ENCODE measurements around the gene TADA2A. TPM values are rescaled to one million over a fixed set of nuclear protein-coding genes. Genes with fewer than 3 reads are reported as not detected.

TADA2A gene
- total RNA-seq, 1 experiment from 2014 or later = 25.2 TPM

DNA sequence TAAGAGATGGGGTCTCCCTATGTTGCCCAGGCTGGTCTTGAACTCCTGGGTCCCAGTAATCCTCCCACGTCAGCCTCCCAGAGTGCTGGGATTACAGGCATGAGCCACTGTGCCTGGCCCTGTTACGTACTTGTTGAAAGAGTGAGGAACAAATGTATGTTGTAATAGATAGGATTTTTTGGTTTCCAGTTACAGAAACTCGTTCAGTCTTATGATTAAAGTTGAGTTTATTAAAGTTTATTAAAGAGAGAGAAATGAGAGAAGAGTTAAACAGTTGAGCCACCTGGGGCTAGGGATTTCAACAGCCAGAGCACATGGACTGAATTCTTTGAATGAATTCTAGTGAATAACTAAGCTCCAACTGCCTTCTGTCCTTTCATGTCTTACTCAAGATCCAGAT, 3.7 kb downstream of the TADA2A start:
- Histone ChIP-seq H2AFZ (no peak overlapping the region), H3K27ac (no peak overlapping the region), H3K4me1 (replicated peaks; ENCODE audit: insufficient read depth) (peaks cover 10% of the 10 kb centered on the region), H3K4me3 (no peak overlapping the region), H3K9me2 (ENCODE audit: insufficient read depth) (no peaks in the 10 kb centered on the region), H3K27me3 (ENCODE audit: insufficient read depth, low read depth) (no peaks in the 10 kb centered on the region), H3K36me3 (ENCODE audit: low read depth) (peaks cover 13% of the 10 kb centered on the region; the same call in 1 of the 2 replicates), H4K20me1 (ENCODE audit: insufficient read depth) (no peaks in the 10 kb centered on the region; the same call in 1 of the 2 replicates), H3K9me3 (ENCODE audit: insufficient read depth, low read depth) (no peaks in the 10 kb centered on the region), H3F3A (ENCODE audit: insufficient read depth, low read depth) (peaks cover 22% of the 10 kb centered on the region), H3K79me2 (ENCODE audit: low read depth) (peaks cover 45% of the 10 kb centered on the region), H3K4me2 (no peak overlapping the region)
- TF ChIP-seq, protein P1, sequence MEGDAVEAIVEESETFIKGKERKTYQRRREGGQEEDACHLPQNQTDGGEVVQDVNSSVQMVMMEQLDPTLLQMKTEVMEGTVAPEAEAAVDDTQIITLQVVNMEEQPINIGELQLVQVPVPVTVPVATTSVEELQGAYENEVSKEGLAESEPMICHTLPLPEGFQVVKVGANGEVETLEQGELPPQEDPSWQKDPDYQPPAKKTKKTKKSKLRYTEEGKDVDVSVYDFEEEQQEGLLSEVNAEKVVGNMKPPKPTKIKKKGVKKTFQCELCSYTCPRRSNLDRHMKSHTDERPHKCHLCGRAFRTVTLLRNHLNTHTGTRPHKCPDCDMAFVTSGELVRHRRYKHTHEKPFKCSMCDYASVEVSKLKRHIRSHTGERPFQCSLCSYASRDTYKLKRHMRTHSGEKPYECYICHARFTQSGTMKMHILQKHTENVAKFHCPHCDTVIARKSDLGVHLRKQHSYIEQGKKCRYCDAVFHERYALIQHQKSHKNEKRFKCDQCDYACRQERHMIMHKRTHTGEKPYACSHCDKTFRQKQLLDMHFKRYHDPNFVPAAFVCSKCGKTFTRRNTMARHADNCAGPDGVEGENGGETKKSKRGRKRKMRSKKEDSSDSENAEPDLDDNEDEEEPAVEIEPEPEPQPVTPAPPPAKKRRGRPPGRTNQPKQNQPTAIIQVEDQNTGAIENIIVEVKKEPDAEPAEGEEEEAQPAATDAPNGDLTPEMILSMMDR (conservative IDR thresholded peaks at IDR 0.05) = no peak
- TF ChIP-seq EZH2 (IDR thresholded peaks at IDR 0.05; ENCODE audit: low read depth) = no peak
- DNase-seq = no peak
- BruUV-seq (replicated peaks) = no TSS peak
- CTCF ChIA-PET = no interaction called here
- intact Hi-C loops (cut with micrococcal nuclease; ENCODE audit: unreplicated experiment) = no loop called here
- POLR2A ChIA-PET (ENCODE audit: unreplicated experiment) = no interaction called here

DNA sequence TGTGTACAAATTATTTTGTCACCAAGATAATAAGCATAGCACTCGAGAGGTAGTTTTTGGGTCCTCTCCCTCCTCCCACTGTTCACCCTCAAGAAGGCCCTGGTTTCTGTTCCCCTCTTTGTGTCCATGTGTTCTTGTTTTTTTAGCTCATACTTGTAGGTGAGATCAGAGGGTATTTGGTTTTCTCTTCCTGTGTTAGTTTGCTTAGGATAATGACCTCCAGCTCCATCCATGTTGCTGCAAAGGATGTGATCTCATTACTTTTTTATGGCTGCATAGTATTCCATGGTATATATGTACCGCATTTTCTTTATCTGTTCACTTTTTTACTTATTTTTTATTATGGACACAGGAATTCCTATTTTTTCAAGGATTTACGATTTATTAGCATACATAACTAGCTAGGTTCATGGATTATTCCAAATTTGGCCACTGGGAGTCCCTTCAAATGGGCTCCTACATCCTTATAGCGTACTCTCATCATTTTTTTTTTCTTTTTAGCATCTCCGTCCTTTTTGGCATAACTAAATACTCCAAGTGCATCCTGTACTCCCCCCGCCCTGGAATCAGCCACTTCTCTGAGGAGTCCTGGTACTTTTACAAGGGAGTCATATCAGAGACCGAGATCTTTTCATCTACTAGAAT, 7.3 kb downstream of the TADA2A start:
- peaks cover 4% of the 10 kb centered on the region; the same call in 1 of the 2 replicates for H4K20me1 ChIP-seq (ENCODE audit: insufficient read depth)
- H3K9me3 ChIP-seq (ENCODE audit: insufficient read depth, low read depth) = no peaks in the 10 kb centered on the region
- no peaks in the 10 kb centered on the region for H3K27me3 ChIP-seq (ENCODE audit: insufficient read depth, low read depth)
- H3K27ac ChIP-seq = no peak overlapping the region
- intact Hi-C loops (cut with micrococcal nuclease; ENCODE audit: unreplicated experiment) = no loop called here
- CTCF ChIA-PET = interaction anchor here (0.6 kb wide), 1 partner anchor 156 kb away, joined by 9 read pairs; no protein-coding TSS in a partner anchor
- peaks cover 13% of the 10 kb centered on the region for H3K79me2 ChIP-seq (ENCODE audit: low read depth)
- H3K4me1 ChIP-seq (replicated peaks; ENCODE audit: insufficient read depth) = no peaks in the 10 kb centered on the region
- H2AFZ ChIP-seq = no peak overlapping the region
- 0 out of 2 replicates have a peak, but pooled peaks cover 3% of the 10 kb centered on the region for H3F3A ChIP-seq (ENCODE audit: insufficient read depth, low read depth)
- peaks cover 18% of the 10 kb centered on the region for H3K36me3 ChIP-seq (ENCODE audit: low read depth)
- TF ChIP-seq, protein P1 (conservative IDR thresholded peaks at IDR 0.05) = peak; percentile 56; the same call in 1 of the 2 replicates
- no peak for TF ChIP-seq EZH2 (IDR thresholded peaks at IDR 0.05; ENCODE audit: low read depth)
- no TSS peak for BruUV-seq (replicated peaks)
- H3K4me3 ChIP-seq = no peak overlapping the region
- POLR2A ChIA-PET (ENCODE audit: unreplicated experiment) = no interaction called here
- no peaks in the 10 kb centered on the region for H3K9me2 ChIP-seq (ENCODE audit: insufficient read depth)
- H3K4me2 ChIP-seq = no peak overlapping the region
- no peak for DNase-seq

DNA sequence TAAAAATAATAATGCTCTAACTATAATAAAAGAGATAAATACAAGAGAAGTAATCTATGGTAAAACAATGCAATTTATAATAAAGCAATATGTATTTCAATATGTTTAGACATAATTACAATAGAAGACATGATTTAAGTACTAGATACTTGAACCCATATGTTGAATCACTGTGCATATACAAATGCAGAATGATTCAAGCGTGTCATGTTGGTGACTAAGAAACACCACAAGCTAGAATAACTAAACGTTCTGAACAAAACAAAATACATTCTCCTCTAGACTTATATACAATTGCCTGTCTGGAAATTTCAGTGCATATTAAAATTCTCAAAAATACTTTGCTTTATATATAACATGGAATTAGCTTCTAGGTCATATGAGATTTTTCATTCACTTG, 11.2 kb downstream of the TADA2A start:
- Histone ChIP-seq H3K9me2 (ENCODE audit: insufficient read depth) (no peaks in the 10 kb centered on the region), H2AFZ (no peak overlapping the region), H3K79me2 (ENCODE audit: low read depth) (no peaks in the 10 kb centered on the region), H3K4me1 (replicated peaks; ENCODE audit: insufficient read depth) (no peaks in the 10 kb centered on the region), H3K4me2 (no peak overlapping the region), H3K4me3 (no peak overlapping the region), H3K27ac (no peak overlapping the region), H3K9me3 (ENCODE audit: insufficient read depth, low read depth) (no peaks in the 10 kb centered on the region), H3K27me3 (ENCODE audit: insufficient read depth, low read depth) (no peaks in the 10 kb centered on the region), H4K20me1 (ENCODE audit: insufficient read depth) (peaks cover 4% of the 10 kb centered on the region; the same call in 1 of the 2 replicates), H3K36me3 (ENCODE audit: low read depth) (peaks cover 19% of the 10 kb centered on the region), H3F3A (ENCODE audit: insufficient read depth, low read depth) (no peaks in the 10 kb centered on the region)
- no peak for DNase-seq
- no peak for TF ChIP-seq EZH2 (IDR thresholded peaks at IDR 0.05; ENCODE audit: low read depth)
- TF ChIP-seq, protein P1 (conservative IDR thresholded peaks at IDR 0.05) = no peak
- intact Hi-C loops (cut with micrococcal nuclease; ENCODE audit: unreplicated experiment) = no loop called here
- ChIA-PET CTCF (no interaction called here), POLR2A (ENCODE audit: unreplicated experiment) (no interaction called here)
- no TSS peak for BruUV-seq (replicated peaks)

Measured in PC-9 (cell line).